ENCODE measurements around the gene BCAS3.

DNA sequence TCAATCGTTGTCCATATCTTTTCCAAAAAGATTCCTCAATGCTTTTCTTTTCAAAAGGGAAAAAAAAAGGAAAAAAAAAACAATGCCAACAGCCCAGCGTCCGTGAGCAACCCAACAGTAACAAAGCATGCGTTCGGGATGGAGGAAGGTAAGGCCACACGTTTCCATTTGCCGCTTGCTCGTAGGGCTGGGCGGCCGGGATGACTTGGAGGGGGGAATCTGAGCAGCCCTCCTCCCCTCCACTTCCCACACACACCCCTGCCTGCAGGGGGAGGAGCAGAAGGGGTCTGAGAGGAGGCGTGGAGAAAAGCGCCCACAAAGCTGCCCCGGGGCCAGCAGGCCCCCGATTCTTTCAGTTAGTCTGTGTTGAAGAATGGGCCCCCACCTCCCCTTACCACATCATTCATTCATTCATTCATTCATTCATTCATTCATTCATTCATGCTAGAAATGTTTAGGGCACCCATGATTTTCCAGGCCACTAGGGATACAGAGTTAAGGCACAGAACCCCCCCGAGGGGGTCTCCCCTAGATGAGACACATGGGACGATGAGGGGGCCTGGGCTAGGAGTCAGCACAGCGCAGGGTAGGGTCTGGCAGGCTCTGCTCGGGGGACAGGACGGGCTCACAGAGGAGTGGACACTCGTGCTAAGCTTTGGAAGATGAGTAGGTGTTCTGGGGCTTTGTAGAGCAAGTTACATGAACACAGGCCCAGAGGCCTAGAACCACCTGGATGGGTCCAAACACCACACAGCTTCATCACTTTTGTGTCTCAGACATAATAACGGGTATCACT, 711.1 kb downstream of the BCAS3 start:
- TF ChIP-seq POLR2A (IDR thresholded peaks at IDR 0.05; ENCODE audit: low read depth, low read length) (no peak), POLR2AphosphoS5 (IDR thresholded peaks at IDR 0.05; ENCODE audit: low read depth, low read length) (no peak)
